DND-41 (cell line): ENCODE results near the gene PTPRR.

Experiments
- ATAC-seq: fragments of 200-7000 bp; cut with Tn5 transposase; 3 replicates; pipeline ENCODE4 v1.9.1; 2021; ENCODE audit warnings: low read depth; ENCODE audit not compliant: insufficient read depth
- DNase-seq: peaks from one replicate; pipeline ENCODE4 v3.0.0-alpha.2; 2020
- H2AFZ ChIP-seq: 2 replicates; pipeline ENCODE4 v1.6.0; 2012; ENCODE audit warnings: low read depth, low read length
- H3K27ac ChIP-seq: 2 replicates; pipeline ENCODE4 v1.5.1; 2012; ENCODE audit warnings: low read length, inconsistent platforms
- H3K27me3 ChIP-seq: fragments of 200-600 bp; sonication (generic); 2 replicates; pipeline ENCODE4 v1.6.0; 2012; ENCODE audit warnings: low read length, mild to moderate bottlenecking, inconsistent platforms; ENCODE audit not compliant: insufficient read depth, poor library complexity
- H3K36me3 ChIP-seq: 2 replicates; pipeline ENCODE4 v1.5.1; 2012; ENCODE audit warnings: low read length, inconsistent platforms; ENCODE audit not compliant: insufficient read depth
- H3K4me1 ChIP-seq: 2 replicates; pipeline ENCODE4 v1.5.1; 2012; ENCODE audit warnings: mild to moderate bottlenecking, low read length; ENCODE audit not compliant: insufficient read depth
- H3K4me2 ChIP-seq: 2 replicates; pipeline ENCODE4 v1.6.0; 2012; ENCODE audit warnings: mild to moderate bottlenecking, moderate library complexity, low read length, inconsistent platforms; ENCODE audit not compliant: insufficient read depth
- H3K4me3 ChIP-seq, 2 experiments: fragments of 200-600 bp in 1 of 2; shearing (Covaris generic) in 1 of 2; 2 replicates each; pipeline ENCODE4 v1.5.1; 2012 to 2016; ENCODE audit warnings: inconsistent platforms in 2 of 2, low read length in 2 of 2, mild to moderate bottlenecking in 2 of 2, low read depth in 1 of 2, moderate library complexity in 1 of 2
- H3K79me2 ChIP-seq: 2 replicates; pipeline ENCODE4 v1.6.0; 2012; ENCODE audit warnings: low read length, inconsistent platforms; ENCODE audit not compliant: insufficient read depth
- H3K9ac ChIP-seq: 2 replicates; pipeline ENCODE4 v1.6.0; 2012; ENCODE audit warnings: low read depth, mild to moderate bottlenecking, inconsistent platforms, low read length, moderate library complexity
- H3K9me3 ChIP-seq: 2 replicates; pipeline ENCODE4 v1.5.1; 2012; ENCODE audit warnings: low read length, moderate library complexity, mild to moderate bottlenecking, inconsistent platforms; ENCODE audit not compliant: insufficient read depth, severe bottlenecking
- H4K20me1 ChIP-seq: 2 replicates; pipeline ENCODE4 v1.6.0; 2012; ENCODE audit warnings: low read length; ENCODE audit not compliant: insufficient read depth
- EZH2 ChIP-seq: IDR thresholded peaks from 3 replicates; pipeline ENCODE4 v1.6.1; 2012; ENCODE audit warnings: borderline replicate concordance, low read depth, mild to moderate bottlenecking, moderate library complexity, low read length, inconsistent platforms; ENCODE audit not compliant: severe bottlenecking
- TF ChIP-seq, protein P1 (sequence below): IDR thresholded peaks from 2 replicates; pipeline ENCODE4 v1.5.1; 2012; ENCODE audit warnings: borderline replicate concordance, low read length, moderate library complexity, mild to moderate bottlenecking; ENCODE audit not compliant: poor library complexity, severe bottlenecking; ENCODE audit errors: extremely low read depth

The PTPRR gene

GRCh38 chr12:70847871-70848270 is 72.7 kb downstream of the PTPRR start:
- no peaks in the 10 kb centered on the region for H3K9me3 ChIP-seq
- no peaks in the 10 kb centered on the region for H4K20me1 ChIP-seq
- no peak overlapping the region for H2AFZ ChIP-seq
- no peaks in the 10 kb centered on the region for H3K27me3 ChIP-seq
- DNase-seq: no peak
- ATAC-seq: no peak
- no peaks in the 10 kb centered on the region for H3K4me1 ChIP-seq
- no peaks in the 10 kb centered on the region for H3K79me2 ChIP-seq
- H3K27ac ChIP-seq: no peak overlapping the region
- H3K36me3 ChIP-seq: no peaks in the 10 kb centered on the region
- H3K4me3 ChIP-seq: no peak overlapping the region
- no peak overlapping the region for H3K9ac ChIP-seq
- no peak for TF ChIP-seq EZH2
- TF ChIP-seq, protein P1, sequence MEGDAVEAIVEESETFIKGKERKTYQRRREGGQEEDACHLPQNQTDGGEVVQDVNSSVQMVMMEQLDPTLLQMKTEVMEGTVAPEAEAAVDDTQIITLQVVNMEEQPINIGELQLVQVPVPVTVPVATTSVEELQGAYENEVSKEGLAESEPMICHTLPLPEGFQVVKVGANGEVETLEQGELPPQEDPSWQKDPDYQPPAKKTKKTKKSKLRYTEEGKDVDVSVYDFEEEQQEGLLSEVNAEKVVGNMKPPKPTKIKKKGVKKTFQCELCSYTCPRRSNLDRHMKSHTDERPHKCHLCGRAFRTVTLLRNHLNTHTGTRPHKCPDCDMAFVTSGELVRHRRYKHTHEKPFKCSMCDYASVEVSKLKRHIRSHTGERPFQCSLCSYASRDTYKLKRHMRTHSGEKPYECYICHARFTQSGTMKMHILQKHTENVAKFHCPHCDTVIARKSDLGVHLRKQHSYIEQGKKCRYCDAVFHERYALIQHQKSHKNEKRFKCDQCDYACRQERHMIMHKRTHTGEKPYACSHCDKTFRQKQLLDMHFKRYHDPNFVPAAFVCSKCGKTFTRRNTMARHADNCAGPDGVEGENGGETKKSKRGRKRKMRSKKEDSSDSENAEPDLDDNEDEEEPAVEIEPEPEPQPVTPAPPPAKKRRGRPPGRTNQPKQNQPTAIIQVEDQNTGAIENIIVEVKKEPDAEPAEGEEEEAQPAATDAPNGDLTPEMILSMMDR: no peak
- no peak overlapping the region for H3K4me2 ChIP-seq

DNA sequence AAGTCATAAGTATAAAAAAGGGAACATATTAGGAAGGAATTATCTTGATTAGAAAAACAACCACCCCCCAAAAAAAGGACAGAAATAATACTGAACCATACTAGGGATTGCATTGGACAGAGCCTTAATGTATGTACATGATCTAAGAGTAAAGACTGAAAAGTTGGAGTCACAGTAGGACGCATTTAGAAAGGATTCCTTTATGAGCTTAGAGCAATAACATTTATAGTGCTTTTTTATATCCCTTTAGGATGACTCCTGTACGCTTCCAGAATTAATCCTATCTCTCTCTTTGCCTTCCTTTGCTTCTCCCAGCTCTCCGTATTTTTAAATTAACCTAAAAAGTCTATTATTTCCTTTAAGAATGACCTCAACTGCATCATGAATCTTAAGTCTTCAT is 75.3 kb downstream of the PTPRR start:
- H3K79me2 ChIP-seq: no peaks in the 10 kb centered on the region
- H3K27ac ChIP-seq: no peak overlapping the region
- ATAC-seq (no peak), DNase-seq (no peak)
- no peaks in the 10 kb centered on the region for H3K9me3 ChIP-seq
- H3K4me3 ChIP-seq: no peak overlapping the region
- no peak overlapping the region for H2AFZ ChIP-seq
- H3K36me3 ChIP-seq: no peaks in the 10 kb centered on the region
- no peak overlapping the region for H3K4me2 ChIP-seq
- H3K9ac ChIP-seq: no peak overlapping the region
- TF ChIP-seq EZH2: no peak
- TF ChIP-seq, protein P1: no peak
- no peaks in the 10 kb centered on the region for H4K20me1 ChIP-seq
- H3K27me3 ChIP-seq: no peaks in the 10 kb centered on the region
- no peaks in the 10 kb centered on the region for H3K4me1 ChIP-seq

- Histone ChIP-seq H3K4me2 (no peak overlapping the region), H3K9ac (no peak overlapping the region), H3K4me1 (no peaks in the 10 kb centered on the region), H3K36me3 (no peaks in the 10 kb centered on the region), H3K27ac (no peak overlapping the region), H3K4me3 (no peak overlapping the region), H2AFZ (no peak overlapping the region), H3K79me2 (no peaks in the 10 kb centered on the region), H3K27me3 (no peaks in the 10 kb centered on the region), H3K9me3 (no peaks in the 10 kb centered on the region), H4K20me1 (no peaks in the 10 kb centered on the region)
- no peak for ATAC-seq
- no peak for DNase-seq
- TF ChIP-seq EZH2: no peak
- TF ChIP-seq, protein P1: no peak
Observed at GRCh38 chr12:70843363-70843762, 77.2 kb downstream of the PTPRR start.

DNA sequence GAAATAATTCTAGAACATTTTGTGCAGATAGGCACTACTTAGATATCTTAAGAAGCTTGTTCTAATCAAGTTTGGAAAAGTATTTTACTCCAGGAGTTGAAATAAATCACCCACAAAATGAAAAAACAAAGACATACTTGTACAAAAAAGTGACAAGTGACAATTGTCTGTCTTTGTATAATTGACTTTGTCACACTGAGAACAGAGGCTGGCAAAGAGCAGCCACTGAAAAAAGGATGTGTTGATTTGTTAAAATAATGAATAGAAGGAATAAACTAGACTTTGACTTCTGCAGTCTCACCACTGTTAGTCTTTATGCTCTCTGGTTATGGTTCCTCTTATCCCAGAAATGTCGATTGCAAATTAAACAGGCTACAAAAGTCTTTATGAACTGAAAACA is 77.6 kb downstream of the PTPRR start:
- TF ChIP-seq, protein P1: no peak
- no peak for TF ChIP-seq EZH2
- Histone ChIP-seq H3K9ac (no peak overlapping the region), H4K20me1 (no peaks in the 10 kb centered on the region), H3K27ac (no peak overlapping the region), H3K27me3 (no peaks in the 10 kb centered on the region), H3K9me3 (no peaks in the 10 kb centered on the region), H3K4me1 (no peaks in the 10 kb centered on the region), H2AFZ (no peak overlapping the region), H3K4me2 (no peak overlapping the region), H3K4me3 (no peak overlapping the region), H3K79me2 (no peaks in the 10 kb centered on the region), H3K36me3 (no peaks in the 10 kb centered on the region)
- ATAC-seq (no peak), DNase-seq (no peak)
